ENCODE data around the gene SMAD7. TPM values are rescaled to one million over a fixed set of nuclear protein-coding genes. Genes with fewer than 3 reads are reported as not detected.
A peak's percentile ranks its signal among the peaks of the same experiment; 100 is the strongest.

SMAD7 gene
- total RNA-seq, 1 donor from 2014 or later = 34.1 TPM

DNA sequence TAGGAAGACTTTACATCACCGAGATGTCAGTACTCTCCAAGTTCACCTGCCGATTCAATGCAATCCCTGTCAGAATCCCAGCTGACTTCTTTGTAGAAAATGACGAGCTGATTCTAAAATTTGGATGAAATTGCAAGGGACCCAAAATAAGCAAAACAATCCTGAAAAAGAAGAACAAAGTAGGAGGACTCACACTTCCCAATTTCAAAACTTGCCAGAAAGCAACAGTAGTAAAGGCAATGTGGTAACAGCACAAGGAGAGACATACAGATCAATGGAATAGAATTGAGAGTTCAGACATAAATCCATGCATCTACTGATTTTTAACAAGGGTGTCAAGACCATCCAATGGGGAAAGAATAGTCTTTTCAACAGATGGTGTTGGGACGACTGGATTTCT, 52.2 kb downstream of the SMAD7 start:
- intact Hi-C loops (cut with DNase I) = loop anchor here (10.0 kb wide), 1 partner anchor 586 kb away; the partner anchor contains the start of gene C18orf32
- no peak for DNase-seq (ENCODE audit: extremely low spot score in 2 of 2)
- H3K27ac ChIP-seq = no peak overlapping the region
- TF ChIP-seq POLR2A (IDR thresholded peaks at IDR 0.05) (no peak), POLR2AphosphoS5 (IDR thresholded peaks at IDR 0.05; ENCODE audit: insufficient read depth in 1 of 2, low read depth in 1 of 2) (no peak)
- TF ChIP-seq, protein P1, sequence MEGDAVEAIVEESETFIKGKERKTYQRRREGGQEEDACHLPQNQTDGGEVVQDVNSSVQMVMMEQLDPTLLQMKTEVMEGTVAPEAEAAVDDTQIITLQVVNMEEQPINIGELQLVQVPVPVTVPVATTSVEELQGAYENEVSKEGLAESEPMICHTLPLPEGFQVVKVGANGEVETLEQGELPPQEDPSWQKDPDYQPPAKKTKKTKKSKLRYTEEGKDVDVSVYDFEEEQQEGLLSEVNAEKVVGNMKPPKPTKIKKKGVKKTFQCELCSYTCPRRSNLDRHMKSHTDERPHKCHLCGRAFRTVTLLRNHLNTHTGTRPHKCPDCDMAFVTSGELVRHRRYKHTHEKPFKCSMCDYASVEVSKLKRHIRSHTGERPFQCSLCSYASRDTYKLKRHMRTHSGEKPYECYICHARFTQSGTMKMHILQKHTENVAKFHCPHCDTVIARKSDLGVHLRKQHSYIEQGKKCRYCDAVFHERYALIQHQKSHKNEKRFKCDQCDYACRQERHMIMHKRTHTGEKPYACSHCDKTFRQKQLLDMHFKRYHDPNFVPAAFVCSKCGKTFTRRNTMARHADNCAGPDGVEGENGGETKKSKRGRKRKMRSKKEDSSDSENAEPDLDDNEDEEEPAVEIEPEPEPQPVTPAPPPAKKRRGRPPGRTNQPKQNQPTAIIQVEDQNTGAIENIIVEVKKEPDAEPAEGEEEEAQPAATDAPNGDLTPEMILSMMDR (IDR thresholded peaks at IDR 0.05) = no peak
- H3K9me3 ChIP-seq = no peaks in the 10 kb centered on the region
- H3K36me3 ChIP-seq = no peaks in the 10 kb centered on the region
- no peaks in the 10 kb centered on the region for H3K27me3 ChIP-seq
- H3K4me1 ChIP-seq = peaks cover 50% of the 10 kb centered on the region
- no peak overlapping the region for H3K4me3 ChIP-seq

GRCh38 chr18:48897531-48897930, 53.2 kb downstream of the SMAD7 start:
- intact Hi-C loops (cut with DNase I) = loop anchor here (10.0 kb wide), 1 partner anchor 587 kb away; the partner anchor contains the start of gene C18orf32
- H3K27me3 ChIP-seq = no peaks in the 10 kb centered on the region
- H3K27ac ChIP-seq = peak overlapping the region; percentile 29
- DNase-seq (ENCODE audit: extremely low spot score in 2 of 2) = no peak
- no peaks in the 10 kb centered on the region for H3K36me3 ChIP-seq
- H3K4me3 ChIP-seq = no peak overlapping the region
- peaks cover 52% of the 10 kb centered on the region for H3K4me1 ChIP-seq
- TF ChIP-seq POLR2A (IDR thresholded peaks at IDR 0.05) (no peak), POLR2AphosphoS5 (IDR thresholded peaks at IDR 0.05; ENCODE audit: insufficient read depth in 1 of 2, low read depth in 1 of 2) (no peak)
- TF ChIP-seq, protein P1 (IDR thresholded peaks at IDR 0.05) = no peak
- H3K9me3 ChIP-seq = no peaks in the 10 kb centered on the region

- DNase-seq (ENCODE audit: extremely low spot score in 2 of 2) = no peak
- H3K9me3 ChIP-seq = no peaks in the 10 kb centered on the region
- no peak for TF ChIP-seq POLR2A (IDR thresholded peaks at IDR 0.05)
- TF ChIP-seq POLR2AphosphoS5 (IDR thresholded peaks at IDR 0.05; ENCODE audit: insufficient read depth in 1 of 2, low read depth in 1 of 2) = no peak
- TF ChIP-seq, protein P1 (IDR thresholded peaks at IDR 0.05) = no peak
- peaks cover 51% of the 10 kb centered on the region for H3K4me1 ChIP-seq
- intact Hi-C loops (cut with DNase I) = loop anchor here (10.0 kb wide), 1 partner anchor 588 kb away; the partner anchor contains the start of gene C18orf32
- H3K27me3 ChIP-seq = no peaks in the 10 kb centered on the region
- H3K27ac ChIP-seq = peak overlapping the region; percentile 29
- no peak overlapping the region for H3K4me3 ChIP-seq
- H3K36me3 ChIP-seq = no peaks in the 10 kb centered on the region
Measured at GRCh38 chr18:48896875-48897511, 53.8 kb downstream of the SMAD7 start.

- Histone ChIP-seq H3K4me1 (peaks cover 45% of the 10 kb centered on the region), H3K4me3 (no peak overlapping the region), H3K36me3 (no peaks in the 10 kb centered on the region), H3K27me3 (no peaks in the 10 kb centered on the region), H3K27ac (peak overlapping the region; percentile 29), H3K9me3 (no peaks in the 10 kb centered on the region)
- no peak for DNase-seq (ENCODE audit: extremely low spot score in 2 of 2)
- intact Hi-C loops (cut with DNase I) = loop anchor here (10.0 kb wide), 1 partner anchor 588 kb away; the partner anchor contains the start of gene C18orf32
- TF ChIP-seq, protein P1 (IDR thresholded peaks at IDR 0.05) = no peak
Measured at GRCh38 chr18:48896326-48896874, 54.4 kb downstream of the SMAD7 start.

GRCh38 chr18:48894799-48895346, 55.9 kb downstream of the SMAD7 start:
- Histone ChIP-seq H3K27me3 (no peaks in the 10 kb centered on the region), H3K4me1 (peaks cover 48% of the 10 kb centered on the region), H3K4me3 (no peak overlapping the region), H3K36me3 (no peaks in the 10 kb centered on the region), H3K9me3 (no peaks in the 10 kb centered on the region), H3K27ac (peak overlapping the region; percentile 19)
- TF ChIP-seq POLR2A (IDR thresholded peaks at IDR 0.05) = no peak
- TF ChIP-seq POLR2AphosphoS5 (IDR thresholded peaks at IDR 0.05; ENCODE audit: insufficient read depth in 1 of 2, low read depth in 1 of 2) = no peak
- TF ChIP-seq, protein P1 (IDR thresholded peaks at IDR 0.05) = no peak
- peak in 1 of 2 donors; percentile 67 for DNase-seq (ENCODE audit: extremely low spot score in 2 of 2)
- intact Hi-C loops (cut with DNase I) = loop anchor here (10.0 kb wide), 1 partner anchor 590 kb away; the partner anchor contains the start of gene C18orf32

All from vagina (tissue), 2 donors.